IPS DF 6.9 (cell line): Measurements from ENCODE around the gene KMT2E.
"Not testable (repeated sequence)": the region's sequence is repeated elsewhere in the genome, so short reads cannot be mapped to it uniquely, and the experiment has no call there.

Experiments
- DNase-seq: peaks from one replicate; pipeline ENCODE4 v3.0.0-alpha.2; 2013; ENCODE audit warnings: low read depth, low spot score
- H3K27ac ChIP-seq: one replicate; pipeline ENCODE4 v1.5.1; 2013; ENCODE audit warnings: low read length, control low read depth
- H3K27me3 ChIP-seq: 2 replicates; pipeline ENCODE4 v1.6.1; 2013; ENCODE audit warnings: mild to moderate bottlenecking, low read length; ENCODE audit not compliant: control insufficient read depth, insufficient read depth
- H3K36me3 ChIP-seq: 2 replicates; pipeline ENCODE4 v1.6.1; 2013; ENCODE audit warnings: low read length; ENCODE audit not compliant: control insufficient read depth, insufficient read depth
- H3K4me1 ChIP-seq: 2 replicates; pipeline ENCODE4 v1.6.1; 2013; ENCODE audit warnings: low read length; ENCODE audit not compliant: control insufficient read depth, insufficient read depth
- H3K4me3 ChIP-seq: 2 replicates; pipeline ENCODE4 v1.5.1; 2013; ENCODE audit warnings: mild to moderate bottlenecking, low read length
- H3K9me3 ChIP-seq: 2 replicates; pipeline ENCODE4 v1.6.1; 2013; ENCODE audit warnings: low read length, inconsistent platforms; ENCODE audit not compliant: control insufficient read depth, insufficient read depth
- WGBS: extraction: QIAGEN DNeasy Blood & Tissue Kit; methylation state at CpG from one replicate; pipeline ENCODE4 v1.1.7; 2013; ENCODE audit warnings: mixed read lengths, missing lambda C conversion rate; ENCODE audit not compliant: insufficient read length, insufficient coverage; 5-methylcytosine and 5-hydroxymethylcytosine counted together

Gene KMT2E

GRCh38 chr7:104973909-104974415 is 40.0 kb upstream of the KMT2E start:
- H3K4me3 ChIP-seq: no peak overlapping the region
- DNase-seq: no peak
- no peaks in the 10 kb centered on the region for H3K9me3 ChIP-seq
- H3K4me1 ChIP-seq: no peaks in the 10 kb centered on the region
- no CpG with 5 or more reads among the region's 3 CpGs for WGBS
- no peak overlapping the region for H3K27ac ChIP-seq
- no peaks in the 10 kb centered on the region for H3K27me3 ChIP-seq
- H3K36me3 ChIP-seq: no peaks in the 10 kb centered on the region

GRCh38 chr7:104975553-104975952 is 38.5 kb upstream of the KMT2E start:
- H3K27ac ChIP-seq, DNase-seq, H3K36me3 ChIP-seq, H3K9me3 ChIP-seq, H3K4me1 ChIP-seq, H3K4me3 ChIP-seq, H3K27me3 ChIP-seq: not testable (repeated sequence)
- no CpG with 5 or more reads among the region's 6 CpGs for WGBS

- no peaks in the 10 kb centered on the region for H3K4me1 ChIP-seq
- no peak for DNase-seq
Measured at GRCh38 chr7:104976966-104977636, 36.9 kb upstream of the KMT2E start.

GRCh38 chr7:104978460-104978859 is 35.5 kb upstream of the KMT2E start:
- Histone ChIP-seq H3K27ac (no peak overlapping the region), H3K4me3 (no peak overlapping the region), H3K9me3 (no peaks in the 10 kb centered on the region), H3K36me3 (no peaks in the 10 kb centered on the region), H3K27me3 (no peaks in the 10 kb centered on the region), H3K4me1 (no peaks in the 10 kb centered on the region)
- DNase-seq: no peak
- no CpG with 5 or more reads among the region's 1 CpG for WGBS

More at GRCh38 chr7:104976966-104977636, 36.9 kb upstream of the KMT2E start:
- no peaks in the 10 kb centered on the region for H3K36me3 ChIP-seq
- H3K4me3 ChIP-seq: no peak overlapping the region
- no peaks in the 10 kb centered on the region for H3K27me3 ChIP-seq
- H3K9me3 ChIP-seq: no peaks in the 10 kb centered on the region
- H3K27ac ChIP-seq: no peak overlapping the region
- no CpG with 5 or more reads among the region's 3 CpGs for WGBS

- Histone ChIP-seq H3K27ac (no peak overlapping the region), H3K4me3 (no peak overlapping the region), H3K9me3 (no peaks in the 10 kb centered on the region), H3K27me3 (no peaks in the 10 kb centered on the region), H3K4me1 (no peaks in the 10 kb centered on the region), H3K36me3 (no peaks in the 10 kb centered on the region)
- peak; percentile 29 for DNase-seq
- no CpG with 5 or more reads among the region's 4 CpGs for WGBS
Measured at GRCh38 chr7:104979167-104979841, 34.7 kb upstream of the KMT2E start.

GRCh38 chr7:104980440-104980839 is 33.6 kb upstream of the KMT2E start:
- no CpG with 5 or more reads among the region's 5 CpGs for WGBS
- H3K4me1 ChIP-seq: no peaks in the 10 kb centered on the region

GRCh38 chr7:104980841-104981671 is 32.9 kb upstream of the KMT2E start:
- H3K4me3 ChIP-seq: no peak overlapping the region
- no CpG with 5 or more reads among the region's 4 CpGs for WGBS
- H3K27ac ChIP-seq: no peak overlapping the region
- H3K9me3 ChIP-seq: no peaks in the 10 kb centered on the region
- no peaks in the 10 kb centered on the region for H3K4me1 ChIP-seq
- DNase-seq: peak; percentile 13
- no peaks in the 10 kb centered on the region for H3K36me3 ChIP-seq
- H3K27me3 ChIP-seq: no peaks in the 10 kb centered on the region

More at GRCh38 chr7:104980440-104980839, 33.6 kb upstream of the KMT2E start:
- Histone ChIP-seq H3K27ac (no peak overlapping the region), H3K9me3 (no peaks in the 10 kb centered on the region), H3K4me3 (no peak overlapping the region), H3K36me3 (no peaks in the 10 kb centered on the region), H3K27me3 (no peaks in the 10 kb centered on the region)
- DNase-seq: no peak

GRCh38 chr7:104981672-104982037 is 32.4 kb upstream of the KMT2E start:
- Histone ChIP-seq H3K9me3 (no peaks in the 10 kb centered on the region), H3K27ac (no peak overlapping the region), H3K27me3 (no peaks in the 10 kb centered on the region), H3K36me3 (no peaks in the 10 kb centered on the region), H3K4me1 (no peaks in the 10 kb centered on the region), H3K4me3 (no peak overlapping the region)
- no peak for DNase-seq
- WGBS: no CpG with 5 or more reads among the region's 1 CpG

- Histone ChIP-seq H3K4me3 (no peak overlapping the region), H3K27ac (no peak overlapping the region)
Measured at GRCh38 chr7:104982308-104983075, 31.5 kb upstream of the KMT2E start.

GRCh38 chr7:104983076-104983577 is 30.9 kb upstream of the KMT2E start:
- DNase-seq: no peak
- H3K4me1 ChIP-seq: no peaks in the 10 kb centered on the region
- H3K36me3 ChIP-seq: no peaks in the 10 kb centered on the region
- H3K9me3 ChIP-seq: no peaks in the 10 kb centered on the region
- H3K4me3 ChIP-seq: peak overlapping the region; percentile 60; the same call in 1 of the 2 replicates
- no CpG with 5 or more reads among the region's 13 CpGs for WGBS
- H3K27me3 ChIP-seq: no peaks in the 10 kb centered on the region
- no peak overlapping the region for H3K27ac ChIP-seq

More at GRCh38 chr7:104982308-104983075, 31.5 kb upstream of the KMT2E start:
- Histone ChIP-seq H3K36me3 (no peaks in the 10 kb centered on the region), H3K9me3 (no peaks in the 10 kb centered on the region), H3K4me1 (no peaks in the 10 kb centered on the region), H3K27me3 (no peaks in the 10 kb centered on the region)
- DNase-seq: no peak
- no CpG with 5 or more reads among the region's 5 CpGs for WGBS
